PC-9 (cell line): ENCODE data around the gene SDF2L1.

Experiments
- EZH2 ChIP-seq: fragments of 200-600 bp; sonication (generic); IDR thresholded peaks from 2 replicates; pipeline ENCODE4 v1.8.0; 2017; ENCODE audit warnings: antibody characterized with exemption, low read depth
- TF ChIP-seq, protein P1 (sequence below): fragments of 200-600 bp; sonication (generic); conservative IDR thresholded peaks from 2 replicates; pipeline ENCODE4 v1.6.1; 2017; ENCODE audit warnings: mixed run types, antibody characterized with exemption, mild to moderate bottlenecking, moderate library complexity

GRCh38 chr22:21629255-21630149, 12.6 kb upstream of the SDF2L1 start, which contains the start of gene YDJC:
- TF ChIP-seq, protein P1, sequence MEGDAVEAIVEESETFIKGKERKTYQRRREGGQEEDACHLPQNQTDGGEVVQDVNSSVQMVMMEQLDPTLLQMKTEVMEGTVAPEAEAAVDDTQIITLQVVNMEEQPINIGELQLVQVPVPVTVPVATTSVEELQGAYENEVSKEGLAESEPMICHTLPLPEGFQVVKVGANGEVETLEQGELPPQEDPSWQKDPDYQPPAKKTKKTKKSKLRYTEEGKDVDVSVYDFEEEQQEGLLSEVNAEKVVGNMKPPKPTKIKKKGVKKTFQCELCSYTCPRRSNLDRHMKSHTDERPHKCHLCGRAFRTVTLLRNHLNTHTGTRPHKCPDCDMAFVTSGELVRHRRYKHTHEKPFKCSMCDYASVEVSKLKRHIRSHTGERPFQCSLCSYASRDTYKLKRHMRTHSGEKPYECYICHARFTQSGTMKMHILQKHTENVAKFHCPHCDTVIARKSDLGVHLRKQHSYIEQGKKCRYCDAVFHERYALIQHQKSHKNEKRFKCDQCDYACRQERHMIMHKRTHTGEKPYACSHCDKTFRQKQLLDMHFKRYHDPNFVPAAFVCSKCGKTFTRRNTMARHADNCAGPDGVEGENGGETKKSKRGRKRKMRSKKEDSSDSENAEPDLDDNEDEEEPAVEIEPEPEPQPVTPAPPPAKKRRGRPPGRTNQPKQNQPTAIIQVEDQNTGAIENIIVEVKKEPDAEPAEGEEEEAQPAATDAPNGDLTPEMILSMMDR: peak; percentile 55; the same call in 1 of the 2 replicates
- TF ChIP-seq EZH2: no peak
